HepG2 (cell line): Measurements from ENCODE around the gene SOAT1. TPM values are rescaled to one million over a fixed set of nuclear protein-coding genes. Genes with fewer than 3 reads are reported as not detected.

ENCODE experiments used
- CHD4 ChIP-seq: fragments of 200-600 bp; sonication (generic); IDR thresholded peaks from 2 replicates; pipeline ENCODE4 v1.7.0; 2017; ENCODE audit warnings: mild to moderate bottlenecking, low read length, borderline replicate concordance
- CREM ChIP-seq, 2 experiments: sonication (generic) in 1 of 2; formaldehyde crosslinking in 1 of 2; IDR thresholded peaks; 2 replicates each; pipeline versions ENCODE4 v1.4.0 to v1.6.1; 2016 to 2020; ENCODE audit warnings: antibody characterized with exemption in 1 of 2, mild to moderate bottlenecking in 1 of 2, missing genetic modification reagents in 1 of 2
- ELF4 ChIP-seq: sonication (generic); formaldehyde crosslinking; IDR thresholded peaks from 2 replicates; pipeline ENCODE4 v1.5.0; 2020; ENCODE audit warnings: missing genetic modification reagents, mild to moderate bottlenecking, moderate library complexity, borderline replicate concordance
- ETV6 ChIP-seq: sonication (generic); formaldehyde crosslinking; conservative IDR thresholded peaks from 2 replicates; pipeline ENCODE4 v1.4.0; 2020; ENCODE audit warnings: missing genetic modification reagents
- HNRNPL ChIP-seq: fragments of 200-400 bp; formaldehyde crosslinking; IDR thresholded peaks from 2 replicates; pipeline ENCODE4 v1.6.1; 2017; ENCODE audit warnings: mild to moderate bottlenecking, low read depth, low read length
- MAFK ChIP-seq, 2 experiments: IDR thresholded peaks in 1 of 2; conservative IDR thresholded peaks in 1 of 2; 2 replicates each; pipeline ENCODE4 v1.6.1; 2011; ENCODE audit warnings: improper control_type of control experiment in 2 of 2, low read length in 2 of 2
- MBNL3 ChIP-seq: fragments of 250-450 bp; sonication (Bioruptor Pico); conservative IDR thresholded peaks from 2 replicates; pipeline ENCODE4 v1.8.0; 2022; ENCODE audit warnings: mild to moderate bottlenecking, inconsistent platforms
- PCBP2 ChIP-seq: fragments of 200-400 bp; formaldehyde crosslinking; optimal IDR thresholded peaks from 2 replicates; pipeline ENCODE3; 2018; ENCODE audit warnings: low read length, low read depth; ENCODE audit not compliant: poor library complexity, severe bottlenecking
- RNF2 ChIP-seq: fragments of 450-650 bp; conservative IDR thresholded peaks from 2 replicates; pipeline ENCODE4 v1.6.1; 2016; ENCODE audit warnings: low read depth
- SMARCC2 ChIP-seq: fragments of 450-650 bp; IDR thresholded peaks from 2 replicates; pipeline ENCODE4 v1.6.1; 2017; ENCODE audit warnings: antibody characterized with exemption, mild to moderate bottlenecking
- ZFP36L1 ChIP-seq: sonication (generic); formaldehyde crosslinking; IDR thresholded peaks from 2 replicates; pipeline ENCODE4 v1.8.0; 2022; ENCODE audit warnings: mild to moderate bottlenecking, missing genetic modification reagents, moderate library complexity
- ZMYM3 ChIP-seq: sonication (generic); formaldehyde crosslinking; IDR thresholded peaks from 2 replicates; pipeline ENCODE4 v1.5.1; 2020; ENCODE audit warnings: mild to moderate bottlenecking, missing genetic modification reagents
- ZNF10 ChIP-seq: sonication (generic); formaldehyde crosslinking; IDR thresholded peaks from 2 replicates; pipeline ENCODE4 v1.4.0; 2020; ENCODE audit warnings: mild to moderate bottlenecking, low read depth, missing genetic modification reagents, borderline replicate concordance
- ZNF235 ChIP-seq: sonication (generic); formaldehyde crosslinking; IDR thresholded peaks from 2 replicates; pipeline ENCODE4 v1.8.1; 2023; ENCODE audit warnings: mild to moderate bottlenecking, missing genetic modification reagents, borderline replicate concordance
- ZNF615 ChIP-seq: sonication (generic); formaldehyde crosslinking; IDR thresholded peaks from 2 replicates; pipeline ENCODE4 v1.5.0; 2020; ENCODE audit warnings: mild to moderate bottlenecking, missing genetic modification reagents, borderline replicate concordance
- ZNF775 ChIP-seq: sonication (generic); formaldehyde crosslinking; IDR thresholded peaks from 2 replicates; pipeline ENCODE4 v1.4.0; 2020; ENCODE audit warnings: missing genetic modification reagents, mild to moderate bottlenecking, moderate library complexity, borderline replicate concordance
- ZNF777 ChIP-seq: sonication (generic); formaldehyde crosslinking; IDR thresholded peaks from 2 replicates; pipeline ENCODE4 v1.4.0; 2020; ENCODE audit warnings: missing genetic modification reagents
- ZSCAN9 ChIP-seq: IDR thresholded peaks from 2 replicates; pipeline ENCODE4 v1.6.1; 2016; ENCODE audit warnings: borderline replicate concordance
- polyA plus RNA-seq, 8 experiments: library from polyadenylated mRNA; depleted of rRNA in 3 of 8; stranded (reverse) in 7 of 8; unstranded in 1 of 8; fragments of >200 nt; fragmentation: Illumina TruSeq in 4 of 8; extraction: Trizol in 4 of 8; gene quantifications; 2 replicates each; pipeline versions ENCODE4 v1.2.1 to v1.2.3, GENCODE V29; 2011 to 2016; ENCODE audit warnings: low read depth in 4 of 8, missing spikeins in 1 of 8, mixed read lengths in 1 of 8; ENCODE audit not compliant: insufficient read depth in 1 of 8
- total RNA-seq, 5 experiments: library from RNA; depleted of rRNA; stranded (reverse); fragments of >200 nt; fragmentation: Illumina TruSeq; extraction: Trizol; gene quantifications; 2 replicates each; pipeline ENCODE4 v1.2.3, GENCODE V29; 2016; ENCODE audit warnings: low read depth in 1 of 5
- TF ChIP-seq, protein P1 (sequence below): sonication (generic); formaldehyde crosslinking; IDR thresholded peaks from 2 replicates; pipeline ENCODE4 v1.8.1; 2022; ENCODE audit warnings: mild to moderate bottlenecking, missing genetic modification reagents
- TF ChIP-seq, protein P2 (sequence below): sonication (generic); formaldehyde crosslinking; IDR thresholded peaks from 2 replicates; pipeline ENCODE4 v1.4.0; 2020; ENCODE audit warnings: missing genetic modification reagents, borderline replicate concordance
- TF ChIP-seq, protein P3 (sequence below): sonication (generic); formaldehyde crosslinking; IDR thresholded peaks from 2 replicates; pipeline ENCODE4 v1.4.0; 2020; ENCODE audit warnings: mild to moderate bottlenecking, missing genetic modification reagents

The SOAT1 gene
- total and polyA plus RNA-seq, 2 of the 13 experiments (the other 11 are each of a cell fraction or from before 2014, with no cell fraction given) = 22.3 to 52.0 TPM

DNA sequence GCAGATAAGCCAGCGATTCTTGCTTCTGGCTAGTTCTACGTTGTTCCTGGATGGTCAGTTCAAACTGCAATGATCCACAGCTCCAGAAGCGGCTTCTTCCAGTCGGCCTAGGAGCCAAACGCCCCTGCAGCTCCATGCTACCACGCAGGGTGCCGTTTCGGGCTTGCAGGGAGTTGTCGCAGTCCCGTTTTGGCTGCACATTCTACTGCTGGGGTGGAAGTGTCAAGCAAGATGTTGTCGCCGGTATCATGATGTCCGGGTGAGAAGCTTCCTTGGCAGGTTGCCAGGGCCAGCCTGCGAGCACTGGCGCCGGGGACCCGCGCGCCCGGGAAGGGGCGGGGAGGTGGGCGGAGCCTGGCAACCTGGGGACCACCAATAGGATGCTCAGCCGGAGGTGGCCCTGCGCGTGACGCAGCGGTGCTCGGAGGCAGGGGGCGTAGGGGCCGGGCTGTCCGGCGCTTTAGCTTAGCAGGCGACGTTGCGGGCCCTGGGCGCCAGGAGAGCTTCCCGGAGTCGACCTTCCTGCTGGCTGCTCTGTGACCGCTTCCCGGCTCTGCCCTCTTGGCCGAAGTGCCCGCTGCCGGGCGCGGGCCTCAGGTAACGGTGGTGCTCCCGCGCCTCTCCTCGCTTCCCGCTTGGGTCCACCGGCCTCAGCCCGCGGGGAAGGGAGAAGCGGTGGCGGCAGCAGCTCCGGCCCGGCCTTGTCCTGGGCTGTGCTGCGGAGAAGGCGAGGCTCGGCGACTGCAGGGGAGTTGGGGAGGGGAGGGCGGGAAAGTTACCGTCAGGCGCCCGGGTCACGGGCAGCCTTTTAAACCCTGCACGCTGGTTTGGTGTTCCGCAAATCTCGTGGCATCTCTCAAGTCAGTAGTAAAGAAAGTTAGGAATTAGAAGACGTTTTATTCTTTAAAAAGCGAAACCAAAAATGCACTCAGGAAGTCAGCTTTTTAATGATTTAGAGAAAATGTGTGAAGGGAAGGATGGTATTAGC lies at the start of gene SOAT1 (continued):
- TF ChIP-seq ZSCAN9 (CRISPR knock-in tag) (peak; percentile 55; the same call in 1 of the 2 replicates), CHD4 (no peak), ELF4 (CRISPR knock-in tag) (no peak; the same call in 1 of the 2 replicates), ZNF775 (CRISPR knock-in tag) (peak; percentile 61; the same call in 1 of the 2 replicates), CREM (IDR thresholded peaks at IDR 0.05) (peak; percentile 49; the same call in 1 of the 2 replicates), CREM (CRISPR knock-in tag; IDR thresholded peaks at IDR 0.05) (no peak), ZFP36L1 (CRISPR knock-in tag) (no peak), SMARCC2 (no peak), HNRNPL (peak; percentile 91), MBNL3 (CRISPR knock-in tag) (no peak), ZNF235 (no peak), MAFK (conservative IDR thresholded peaks at IDR 0.05 in 1 of 2, IDR thresholded peaks at IDR 0.05 in 1 of 2; ENCODE audit: low read length in 2 of 2) (no peak), RNF2 (no peak), ZNF10 (CRISPR knock-in tag) (no peak), ZMYM3 (peak; percentile 54; the same call in 1 of the 2 replicates), ETV6 (CRISPR knock-in tag) (0 out of 2 replicates have a peak, but pooled peaks have one; percentile 33), PCBP2 (no peak), ZNF777 (CRISPR knock-in tag) (no peak), ZNF615 (CRISPR knock-in tag) (no peak)
- TF ChIP-seq, protein P1, sequence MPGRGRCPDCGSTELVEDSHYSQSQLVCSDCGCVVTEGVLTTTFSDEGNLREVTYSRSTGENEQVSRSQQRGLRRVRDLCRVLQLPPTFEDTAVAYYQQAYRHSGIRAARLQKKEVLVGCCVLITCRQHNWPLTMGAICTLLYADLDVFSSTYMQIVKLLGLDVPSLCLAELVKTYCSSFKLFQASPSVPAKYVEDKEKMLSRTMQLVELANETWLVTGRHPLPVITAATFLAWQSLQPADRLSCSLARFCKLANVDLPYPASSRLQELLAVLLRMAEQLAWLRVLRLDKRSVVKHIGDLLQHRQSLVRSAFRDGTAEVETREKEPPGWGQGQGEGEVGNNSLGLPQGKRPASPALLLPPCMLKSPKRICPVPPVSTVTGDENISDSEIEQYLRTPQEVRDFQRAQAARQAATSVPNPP (CRISPR knock-in tag) = 0 out of 2 replicates have a peak, but pooled peaks have one; percentile 18
- TF ChIP-seq, protein P2, sequence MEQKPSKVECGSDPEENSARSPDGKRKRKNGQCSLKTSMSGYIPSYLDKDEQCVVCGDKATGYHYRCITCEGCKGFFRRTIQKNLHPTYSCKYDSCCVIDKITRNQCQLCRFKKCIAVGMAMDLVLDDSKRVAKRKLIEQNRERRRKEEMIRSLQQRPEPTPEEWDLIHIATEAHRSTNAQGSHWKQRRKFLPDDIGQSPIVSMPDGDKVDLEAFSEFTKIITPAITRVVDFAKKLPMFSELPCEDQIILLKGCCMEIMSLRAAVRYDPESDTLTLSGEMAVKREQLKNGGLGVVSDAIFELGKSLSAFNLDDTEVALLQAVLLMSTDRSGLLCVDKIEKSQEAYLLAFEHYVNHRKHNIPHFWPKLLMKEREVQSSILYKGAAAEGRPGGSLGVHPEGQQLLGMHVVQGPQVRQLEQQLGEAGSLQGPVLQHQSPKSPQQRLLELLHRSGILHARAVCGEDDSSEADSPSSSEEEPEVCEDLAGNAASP = no peak; the same call in none of the 2 replicates
- TF ChIP-seq, protein P3, sequence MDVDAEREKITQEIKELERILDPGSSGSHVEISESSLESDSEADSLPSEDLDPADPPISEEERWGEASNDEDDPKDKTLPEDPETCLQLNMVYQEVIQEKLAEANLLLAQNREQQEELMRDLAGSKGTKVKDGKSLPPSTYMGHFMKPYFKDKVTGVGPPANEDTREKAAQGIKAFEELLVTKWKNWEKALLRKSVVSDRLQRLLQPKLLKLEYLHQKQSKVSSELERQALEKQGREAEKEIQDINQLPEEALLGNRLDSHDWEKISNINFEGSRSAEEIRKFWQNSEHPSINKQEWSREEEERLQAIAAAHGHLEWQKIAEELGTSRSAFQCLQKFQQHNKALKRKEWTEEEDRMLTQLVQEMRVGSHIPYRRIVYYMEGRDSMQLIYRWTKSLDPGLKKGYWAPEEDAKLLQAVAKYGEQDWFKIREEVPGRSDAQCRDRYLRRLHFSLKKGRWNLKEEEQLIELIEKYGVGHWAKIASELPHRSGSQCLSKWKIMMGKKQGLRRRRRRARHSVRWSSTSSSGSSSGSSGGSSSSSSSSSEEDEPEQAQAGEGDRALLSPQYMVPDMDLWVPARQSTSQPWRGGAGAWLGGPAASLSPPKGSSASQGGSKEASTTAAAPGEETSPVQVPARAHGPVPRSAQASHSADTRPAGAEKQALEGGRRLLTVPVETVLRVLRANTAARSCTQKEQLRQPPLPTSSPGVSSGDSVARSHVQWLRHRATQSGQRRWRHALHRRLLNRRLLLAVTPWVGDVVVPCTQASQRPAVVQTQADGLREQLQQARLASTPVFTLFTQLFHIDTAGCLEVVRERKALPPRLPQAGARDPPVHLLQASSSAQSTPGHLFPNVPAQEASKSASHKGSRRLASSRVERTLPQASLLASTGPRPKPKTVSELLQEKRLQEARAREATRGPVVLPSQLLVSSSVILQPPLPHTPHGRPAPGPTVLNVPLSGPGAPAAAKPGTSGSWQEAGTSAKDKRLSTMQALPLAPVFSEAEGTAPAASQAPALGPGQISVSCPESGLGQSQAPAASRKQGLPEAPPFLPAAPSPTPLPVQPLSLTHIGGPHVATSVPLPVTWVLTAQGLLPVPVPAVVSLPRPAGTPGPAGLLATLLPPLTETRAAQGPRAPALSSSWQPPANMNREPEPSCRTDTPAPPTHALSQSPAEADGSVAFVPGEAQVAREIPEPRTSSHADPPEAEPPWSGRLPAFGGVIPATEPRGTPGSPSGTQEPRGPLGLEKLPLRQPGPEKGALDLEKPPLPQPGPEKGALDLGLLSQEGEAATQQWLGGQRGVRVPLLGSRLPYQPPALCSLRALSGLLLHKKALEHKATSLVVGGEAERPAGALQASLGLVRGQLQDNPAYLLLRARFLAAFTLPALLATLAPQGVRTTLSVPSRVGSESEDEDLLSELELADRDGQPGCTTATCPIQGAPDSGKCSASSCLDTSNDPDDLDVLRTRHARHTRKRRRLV (CRISPR knock-in tag) = no peak; the same call in 1 of the 2 replicates
